ENCODE results near the gene STX1A. TPM values are rescaled to one million over a fixed set of nuclear protein-coding genes. Genes with fewer than 3 reads are reported as not detected.
"Not testable (repeated sequence)": the region's sequence is repeated elsewhere in the genome, so short reads cannot be mapped to it uniquely, and the experiment has no call there.

The STX1A gene
- total and polyA plus RNA-seq, 10 donors = 1.3 to 7.8 (median 4.6) TPM

DNA sequence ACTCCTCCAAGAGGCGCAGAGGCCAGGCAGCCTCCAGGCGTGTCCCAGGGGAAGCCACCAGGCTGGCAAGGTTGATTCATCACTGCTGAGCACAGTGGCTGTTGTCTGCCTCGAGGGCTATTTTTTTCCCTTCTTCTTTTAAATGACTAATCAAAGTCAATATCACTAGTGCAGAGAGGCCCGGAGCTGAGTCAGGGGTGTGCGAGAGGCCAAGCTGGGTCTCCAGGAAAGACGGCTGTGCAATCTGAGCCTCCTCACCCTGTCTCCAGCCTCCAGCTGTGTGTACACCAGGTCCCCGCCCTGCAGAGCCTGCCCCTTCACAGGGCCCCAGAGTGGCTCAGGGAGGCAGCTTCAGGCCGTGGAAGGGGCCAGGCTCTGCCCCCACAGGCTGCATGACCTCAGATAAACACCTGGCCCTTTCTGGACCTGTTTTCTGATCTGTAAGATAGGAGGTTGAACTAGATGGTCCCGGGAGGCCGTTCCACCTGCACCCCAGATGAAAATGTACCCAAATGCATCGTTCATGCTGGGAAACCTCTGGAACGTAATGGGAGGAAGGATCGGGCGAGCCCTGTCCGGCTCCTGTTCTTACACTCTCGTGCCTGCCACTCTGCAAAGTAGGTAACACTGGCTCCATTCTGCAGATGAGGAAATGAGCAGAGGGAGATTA, 3.7 kb downstream of the STX1A start:
- H3K27ac ChIP-seq = no peak overlapping the region
- peaks cover 0 to 66% (median 8%) of the 10 kb centered on the region in 7 donors for H3K27me3 ChIP-seq (replicated peaks in 1 of 7)
- WGBS, 5 donors = 48 to 68% (median 57%) methylated on average over 15 to 16 of the region's 16 CpGs
- intact Hi-C loops (cut with DNase I; ENCODE audit: low total_unique reads) = no loop called here
- no peaks in the 10 kb centered on the region for H3K9me3 ChIP-seq
- no peak for DNase-seq
- H3K4me3 ChIP-seq = no peak overlapping the region
- TF ChIP-seq CTCF (IDR thresholded peaks at IDR 0.05 in 8 of 11, conservative IDR thresholded peaks at IDR 0.05 in 3 of 11) (no peak), POLR2A (IDR thresholded peaks at IDR 0.05) (no peak), POLR2AphosphoS5 (IDR thresholded peaks at IDR 0.05) (no peak)
- H3K36me3 ChIP-seq = peaks cover 0 to 7% (median 0%) of the 10 kb centered on the region in 6 donors
- H3K4me1 ChIP-seq = peaks cover 12 to 48% (median 27%) of the 10 kb centered on the region in 6 donors

DNA sequence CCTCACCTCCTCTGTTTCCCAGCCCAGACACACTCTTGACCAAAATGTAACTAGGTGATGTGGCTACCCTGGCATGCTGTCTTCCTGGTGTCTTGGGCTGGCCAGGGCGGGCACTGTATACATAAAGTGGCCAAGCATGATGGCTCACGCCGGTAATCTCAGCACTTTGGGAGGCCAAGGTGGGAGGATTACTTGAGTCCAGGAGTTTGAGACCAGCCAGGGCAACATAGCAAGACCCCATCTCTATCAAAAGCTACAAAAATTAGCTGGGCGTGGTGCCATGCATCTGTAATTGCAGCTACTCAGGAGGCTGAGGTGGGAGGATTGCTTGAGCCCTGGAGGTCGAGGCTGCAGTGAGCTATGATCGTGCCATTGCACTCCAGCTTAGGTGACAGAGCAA, 6.2 kb downstream of the STX1A start:
- H3K4me3 ChIP-seq; intact Hi-C loops (cut with DNase I; ENCODE audit: low total_unique reads); H3K36me3 ChIP-seq; DNase-seq; H3K9me3 ChIP-seq; H3K27ac ChIP-seq: not testable (repeated sequence)
- H3K4me1 ChIP-seq = peaks cover 5 to 31% (median 15%) of the 10 kb centered on the region in 6 donors
- 84 to 94% (median 91%) methylated on average over 6 of the region's 6 CpGs for whole genome bisulfite sequencing, 5 donors
- H3K27me3 ChIP-seq (replicated peaks in 1 of 7) = peaks cover 0 to 46% (median 1%) of the 10 kb centered on the region in 7 donors

DNA sequence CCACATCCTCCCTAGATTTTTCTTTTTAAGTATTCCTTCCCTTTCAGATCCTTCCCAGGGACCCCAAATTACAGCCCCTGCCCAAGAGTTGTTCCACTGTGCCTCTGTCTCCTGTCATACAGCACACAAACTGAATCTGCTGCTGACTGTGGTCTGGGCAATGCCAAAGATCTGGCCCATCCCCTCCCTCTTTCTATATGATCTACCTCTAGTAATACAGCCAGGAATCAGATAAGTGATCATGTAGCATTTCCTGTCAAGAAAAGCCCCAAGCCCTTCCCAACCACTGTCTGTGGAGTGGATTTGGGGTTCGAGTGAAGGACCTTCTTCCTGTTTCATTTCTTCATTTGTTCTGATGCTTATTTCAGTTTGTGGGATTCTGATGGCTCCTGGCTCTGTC, 6.7 kb downstream of the STX1A start:
- peaks cover 0 to 26% (median 10%) of the 10 kb centered on the region in 6 donors for H3K4me1 ChIP-seq
- H3K4me3 ChIP-seq = no peak overlapping the region
- TF ChIP-seq POLR2AphosphoS5 (IDR thresholded peaks at IDR 0.05) = no peak
- no peak for TF ChIP-seq CTCF (IDR thresholded peaks at IDR 0.05 in 8 of 11, conservative IDR thresholded peaks at IDR 0.05 in 3 of 11)
- TF ChIP-seq POLR2A (IDR thresholded peaks at IDR 0.05) = no peak
- no peak for DNase-seq
- WGBS, 5 donors = 48 to 66% (median 64%) methylated on average over 1 of the region's 1 CpG
- intact Hi-C loops (cut with DNase I; ENCODE audit: low total_unique reads) = no loop called here
- no peak overlapping the region for H3K27ac ChIP-seq
- no peaks in the 10 kb centered on the region for H3K9me3 ChIP-seq
- peaks cover 0 to 7% (median 0%) of the 10 kb centered on the region in 6 donors for H3K36me3 ChIP-seq
- H3K27me3 ChIP-seq (replicated peaks in 1 of 7) = peaks cover 0 to 40% (median 0%) of the 10 kb centered on the region in 7 donors

DNA sequence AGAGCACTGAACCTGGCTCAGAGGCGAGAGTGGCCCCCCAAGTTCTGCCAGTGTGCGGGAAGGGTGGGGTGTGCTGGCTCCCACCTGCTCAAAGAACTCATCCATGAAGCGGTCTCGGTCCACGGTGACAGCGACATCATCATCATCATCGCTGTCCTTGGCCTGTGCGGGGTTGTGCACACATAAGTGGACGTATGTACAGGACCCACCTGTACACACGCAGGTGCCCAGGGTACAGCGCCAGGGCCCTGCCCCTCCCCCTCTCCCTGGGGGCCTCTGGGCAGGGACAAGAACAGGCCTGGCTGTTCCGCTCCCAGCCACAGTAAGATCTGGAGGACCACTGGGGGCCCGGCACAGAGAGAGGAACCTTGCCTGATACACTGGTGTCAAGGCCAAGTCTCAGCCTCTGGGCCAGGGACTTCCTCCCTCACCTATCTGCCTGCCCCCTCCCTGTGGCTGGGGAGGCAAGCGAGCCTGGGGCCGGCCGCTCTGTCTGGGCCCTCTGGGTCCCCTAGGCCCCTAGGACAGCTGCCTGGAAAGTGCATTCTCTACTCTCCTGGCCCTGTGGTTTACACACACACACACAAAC, 10.4 kb downstream of the STX1A start:
- peaks cover 0 to 13% (median 0%) of the 10 kb centered on the region in 7 donors for H3K27me3 ChIP-seq (replicated peaks in 1 of 7)
- intact Hi-C loops (cut with DNase I; ENCODE audit: low total_unique reads) = no loop called here
- DNase-seq = no peak
- H3K36me3 ChIP-seq = peaks cover 0 to 23% (median 0%) of the 10 kb centered on the region in 6 donors
- WGBS, 5 donors = 86 to 94% (median 90%) methylated on average over 12 to 16 of the region's 16 CpGs
- peaks cover 0 to 21% (median 8%) of the 10 kb centered on the region in 6 donors for H3K4me1 ChIP-seq
- no peaks in the 10 kb centered on the region for H3K9me3 ChIP-seq
- TF ChIP-seq POLR2A (IDR thresholded peaks at IDR 0.05) (no peak), CTCF (IDR thresholded peaks at IDR 0.05 in 8 of 11, conservative IDR thresholded peaks at IDR 0.05 in 3 of 11) (no peak), POLR2AphosphoS5 (IDR thresholded peaks at IDR 0.05) (no peak)
- no peak overlapping the region for H3K27ac ChIP-seq
- H3K4me3 ChIP-seq = no peak overlapping the region

Measured in spleen (tissue), 11 donors.